Ishikawa (cell line): Measurements from ENCODE around the gene PACC1.

Experiments
- EGR1 ChIP-seq: IDR thresholded peaks from 2 replicates; pipeline ENCODE4 v1.6.1; 2012
- REST ChIP-seq: IDR thresholded peaks from 2 replicates; pipeline ENCODE4 v1.6.1; 2012; ENCODE audit warnings: low read depth, mild to moderate bottlenecking
- TAF1 ChIP-seq: IDR thresholded peaks from 2 replicates; pipeline ENCODE4 v1.6.1; 2012; ENCODE audit warnings: low read depth, mild to moderate bottlenecking

- TF ChIP-seq EGR1 (no peak), REST (no peak), TAF1 (no peak)
These were observed 31.6 kb upstream of the PACC1 start for GRCh38 chr1:212446333-212446732.
